GM21360 (cell line): ENCODE measurements around the gene COA4.

Experiments used
- ATAC-seq: cut with Tn5 transposase; IDR thresholded peaks from one replicate; pipeline ENCODE4 v1.9.1; 2021; ENCODE audit warnings: mild to moderate bottlenecking, moderate library complexity; ENCODE audit not compliant: unreplicated experiment

Gene COA4

GRCh38 chr11:73866586-73866996 is 10.1 kb downstream of the COA4 start:
- no peak for ATAC-seq

GRCh38 chr11:73866095-73866579 is 10.5 kb downstream of the COA4 start:
- ATAC-seq: no peak

DNA sequence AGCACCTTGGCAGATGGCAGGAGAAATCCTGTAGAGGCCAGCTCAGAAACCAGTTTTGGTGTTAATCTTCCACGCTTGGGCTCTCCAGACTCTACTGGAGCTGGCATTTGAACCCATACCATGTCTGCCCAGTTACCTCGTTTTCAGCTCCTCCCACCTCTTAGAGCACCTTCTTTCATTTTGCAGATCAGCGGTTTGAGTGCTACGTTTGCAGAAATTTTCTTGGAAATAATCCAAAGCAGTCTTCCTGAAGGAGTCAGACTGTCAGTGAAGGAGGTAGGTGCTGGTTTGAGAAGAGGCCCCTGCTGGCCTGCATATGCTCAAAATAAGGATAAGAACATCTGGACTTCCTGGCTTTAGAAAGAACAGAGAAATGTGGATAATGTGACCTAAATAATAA is 13.7 kb downstream of the COA4 start:
- ATAC-seq: no peak

- ATAC-seq: no peak
Measured at GRCh38 chr11:73860202-73860601, 16.4 kb downstream of the COA4 start.

DNA sequence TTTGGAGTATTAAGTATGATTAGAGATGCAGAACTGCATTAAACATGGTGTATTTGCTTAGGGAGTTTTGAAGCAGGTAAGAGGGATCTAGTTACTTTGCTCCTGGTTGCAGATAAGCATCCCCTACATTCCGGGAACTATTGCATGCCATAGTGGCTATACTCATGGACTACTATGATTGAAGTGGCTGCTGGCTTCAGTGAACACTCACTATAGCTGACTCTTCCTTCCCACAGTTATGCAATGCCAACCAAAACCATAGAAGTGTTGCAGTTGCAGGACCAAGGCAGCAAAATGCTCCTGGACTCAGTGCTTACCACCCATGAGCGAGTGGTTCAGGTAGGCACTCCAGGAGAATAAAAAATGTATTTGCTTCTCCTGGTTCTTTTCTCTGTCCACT is 17.0 kb downstream of the COA4 start:
- ATAC-seq: no peak

GRCh38 chr11:73856031-73856567 is 20.5 kb downstream of the COA4 start:
- no peak for ATAC-seq

DNA sequence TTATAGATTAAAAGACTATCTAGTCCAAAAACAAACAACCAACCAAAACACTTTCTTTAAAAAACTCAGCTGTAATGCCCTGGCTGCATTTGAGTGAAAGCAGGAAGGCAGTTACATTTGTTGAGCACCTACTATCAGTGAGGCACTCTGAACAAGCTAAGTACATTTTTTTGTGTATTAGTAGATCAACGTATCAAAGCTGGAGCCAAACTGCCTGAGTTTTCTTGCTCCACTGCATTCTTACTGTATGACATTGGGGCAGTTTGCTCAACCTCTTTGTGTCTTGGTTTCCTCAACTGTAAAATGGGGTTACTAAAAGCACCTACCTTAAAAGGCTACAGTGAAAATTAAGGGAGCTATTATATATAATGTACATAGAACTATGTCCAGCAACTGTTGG is 22.0 kb downstream of the COA4 start:
- ATAC-seq: no peak

DNA sequence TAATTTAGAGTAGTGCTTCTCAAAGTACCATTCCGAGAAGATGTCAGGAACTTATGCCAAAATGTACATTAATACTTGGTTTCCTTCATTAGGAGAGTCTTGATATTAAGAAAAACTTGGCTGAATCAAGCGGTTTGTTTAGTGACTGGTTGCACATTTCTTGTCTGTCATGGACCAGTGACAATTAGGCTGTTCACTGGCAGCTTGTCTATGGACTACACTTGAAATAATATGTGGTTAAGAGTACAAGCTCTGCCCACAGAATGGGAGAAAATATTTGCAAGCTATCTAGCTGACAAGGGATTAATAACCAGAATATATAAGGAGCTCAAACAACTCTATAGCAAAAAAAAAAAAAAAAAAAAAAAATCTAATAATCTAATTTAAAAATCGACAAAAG is 24.6 kb downstream of the COA4 start:
- no peak for ATAC-seq

DNA sequence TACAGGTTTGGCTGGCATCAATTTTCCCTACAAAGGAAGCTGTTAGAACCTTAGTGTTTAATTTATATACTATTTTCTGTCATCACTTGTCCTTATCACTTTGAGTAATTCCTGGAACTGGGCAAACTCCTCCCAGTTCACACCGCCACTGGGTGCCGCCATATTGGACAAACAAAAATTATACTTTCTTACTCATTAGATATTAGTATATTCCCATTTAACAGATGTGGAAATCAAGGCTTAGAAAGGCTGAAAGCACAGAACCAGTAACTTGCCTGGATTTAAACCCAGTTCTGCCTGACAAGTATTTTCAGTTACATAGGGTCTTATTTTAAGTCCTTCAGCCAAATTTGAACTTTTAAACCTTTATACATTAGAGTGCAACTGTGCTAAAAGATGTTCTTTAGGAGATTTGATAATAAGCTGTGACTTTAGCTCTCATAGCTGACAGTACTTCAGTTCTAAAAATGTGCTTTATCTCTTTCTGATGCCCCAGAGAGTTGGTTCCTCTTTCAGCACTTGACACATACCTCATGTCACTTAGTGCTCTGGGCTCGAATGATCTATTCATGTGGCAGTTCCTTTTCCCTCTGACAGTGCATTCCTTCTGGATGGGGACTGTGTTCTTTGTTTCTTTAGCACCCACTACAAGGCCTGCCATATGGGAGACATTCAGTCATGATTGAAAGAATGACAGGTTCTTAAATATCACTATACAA is 25.4 kb downstream of the COA4 start:
- ATAC-seq: no peak

GRCh38 chr11:73839123-73839457 is 37.6 kb downstream of the COA4 start:
- no peak for ATAC-seq

DNA sequence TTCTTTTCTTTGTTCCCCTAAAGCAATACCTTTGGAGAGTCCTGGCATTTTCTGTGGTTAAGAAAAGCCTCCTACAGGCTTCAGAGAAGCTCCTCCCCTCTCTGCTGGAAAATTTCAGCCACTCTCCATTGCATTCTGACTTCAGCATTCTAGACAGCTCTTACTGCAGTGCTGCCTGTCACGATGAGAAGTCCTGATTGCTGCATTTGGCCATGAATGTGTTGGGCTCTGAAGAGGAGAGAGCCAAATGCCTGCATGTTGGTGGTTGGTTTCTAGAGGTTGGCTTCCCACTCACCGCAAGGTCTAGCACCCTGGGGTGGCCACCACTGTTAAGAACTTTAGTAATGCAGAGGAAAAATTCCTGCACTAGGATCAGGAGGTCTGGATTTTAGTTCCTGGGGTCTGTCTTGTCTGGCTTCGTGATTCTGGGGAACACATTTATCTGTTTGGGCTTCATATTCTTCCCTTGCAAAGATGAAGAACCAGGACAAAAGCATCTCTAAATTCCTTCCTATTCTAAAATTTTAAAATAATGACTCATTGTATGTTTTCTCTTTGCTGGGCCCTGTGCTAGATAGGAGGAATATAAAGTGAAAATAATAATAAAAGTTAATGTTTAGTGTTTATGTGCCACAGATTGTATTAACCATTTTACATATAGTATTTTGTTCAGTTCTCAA is 38.1 kb downstream of the COA4 start:
- ATAC-seq: no peak

GRCh38 chr11:73833067-73833466 is 43.6 kb downstream of the COA4 start:
- ATAC-seq: no peak

GRCh38 chr11:73830261-73830660 is 46.4 kb downstream of the COA4 start:
- ATAC-seq: no peak
